ENCODE data around the gene KCNA3.
A peak's percentile ranks its signal among the peaks of the same experiment; 100 is the strongest.

The KCNA3 gene

DNA sequence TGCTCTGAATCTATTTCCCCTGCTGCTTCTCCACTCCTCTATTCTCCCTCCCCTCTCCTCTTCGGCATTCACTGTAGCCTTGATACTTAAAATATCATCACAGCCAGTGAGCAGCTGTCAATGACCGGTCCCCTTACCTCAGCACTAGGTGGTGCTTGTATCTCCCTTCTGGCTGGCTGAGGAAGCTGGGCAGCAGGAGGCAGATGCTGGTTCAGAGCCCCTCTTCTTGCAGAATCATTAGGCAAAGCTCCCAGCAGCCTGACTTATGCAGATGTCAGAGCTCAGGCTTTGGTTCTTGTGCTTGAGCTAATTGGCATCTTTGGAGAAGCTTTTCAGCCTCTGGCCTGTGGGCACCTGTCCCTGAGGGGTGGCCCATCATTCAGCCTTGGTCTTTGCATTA is 36.7 kb downstream of the KCNA3 start:
- peak; percentile 57 for DNase-seq

DNA sequence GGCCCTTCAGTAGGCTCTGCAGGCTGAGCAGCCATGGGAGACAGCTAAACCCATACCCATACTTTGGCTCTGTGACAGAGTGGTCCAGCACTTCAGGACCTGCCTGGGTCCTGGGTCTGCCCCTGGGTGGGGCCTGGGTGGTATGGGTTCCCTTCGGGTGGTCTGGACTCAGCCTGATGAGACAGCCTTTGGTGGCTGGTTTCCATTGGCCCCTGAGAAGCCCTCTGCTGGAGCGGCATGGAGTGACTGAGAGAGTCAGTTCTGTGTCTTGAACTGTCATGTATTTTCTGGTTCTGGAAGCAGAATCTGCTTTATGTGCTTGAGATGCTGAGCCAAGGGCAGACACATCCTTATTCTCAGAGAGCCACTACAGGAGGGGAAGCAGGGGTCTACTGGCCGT is 37.3 kb downstream of the KCNA3 start:
- no peak for DNase-seq

DNA sequence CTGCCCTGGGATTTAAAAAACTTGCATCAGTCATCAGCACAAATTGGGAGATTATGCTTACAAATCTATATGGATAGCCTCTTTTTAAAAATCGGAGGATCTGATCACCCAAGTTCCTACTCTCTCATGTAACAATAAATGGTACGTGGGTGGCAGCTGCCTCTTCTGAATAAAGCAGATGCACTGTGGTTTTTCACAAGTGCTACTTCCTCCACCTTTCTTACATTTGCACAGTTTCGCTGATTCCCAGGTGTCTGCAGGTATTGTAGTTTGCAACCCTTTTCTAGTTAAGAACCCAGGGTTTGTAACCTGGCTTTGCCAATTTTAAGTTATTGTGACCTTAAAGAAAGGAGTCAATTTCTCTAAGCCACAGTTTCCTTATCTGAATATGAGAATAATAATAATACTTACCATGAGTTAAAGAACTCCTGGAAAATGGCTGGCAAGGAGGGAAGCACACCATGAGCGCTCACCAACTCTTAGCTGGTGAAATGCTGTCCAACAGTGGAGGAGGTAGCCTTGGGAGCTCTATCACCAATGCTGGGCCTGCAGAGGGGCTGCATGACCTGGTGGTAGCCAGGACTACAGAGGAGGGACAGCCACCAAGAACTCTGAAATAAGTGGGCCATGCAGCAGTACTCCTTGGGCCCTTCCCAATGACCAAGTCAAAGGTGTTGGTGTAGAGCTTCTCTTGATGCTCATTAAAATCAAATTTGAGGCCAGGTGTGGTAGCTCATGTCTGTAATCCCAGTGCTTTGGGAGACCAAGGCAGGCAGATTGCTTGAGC is 38.4 kb downstream of the KCNA3 start:
- DNase-seq, result no peak

DNA sequence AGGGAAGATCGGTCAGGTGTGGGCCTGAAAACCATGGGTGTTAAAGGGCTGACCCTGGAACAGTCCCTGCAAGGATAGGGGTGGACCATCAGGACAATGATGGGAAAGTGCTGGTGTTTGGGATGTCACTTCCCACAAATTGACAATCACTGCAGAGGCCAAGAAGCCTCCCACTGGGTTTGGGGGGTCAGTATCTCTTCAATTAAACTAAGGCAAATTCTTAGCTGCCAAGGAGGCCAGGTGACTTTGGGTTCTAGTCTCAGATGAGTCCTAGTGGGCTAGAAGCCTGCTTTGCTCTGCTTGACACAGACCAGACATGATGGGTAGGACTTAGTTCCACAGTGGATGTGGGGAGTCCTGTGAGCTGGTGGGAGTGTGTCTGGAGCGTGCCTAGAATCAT is 39.3 kb downstream of the KCNA3 start:
- no peak for DNase-seq

DNA sequence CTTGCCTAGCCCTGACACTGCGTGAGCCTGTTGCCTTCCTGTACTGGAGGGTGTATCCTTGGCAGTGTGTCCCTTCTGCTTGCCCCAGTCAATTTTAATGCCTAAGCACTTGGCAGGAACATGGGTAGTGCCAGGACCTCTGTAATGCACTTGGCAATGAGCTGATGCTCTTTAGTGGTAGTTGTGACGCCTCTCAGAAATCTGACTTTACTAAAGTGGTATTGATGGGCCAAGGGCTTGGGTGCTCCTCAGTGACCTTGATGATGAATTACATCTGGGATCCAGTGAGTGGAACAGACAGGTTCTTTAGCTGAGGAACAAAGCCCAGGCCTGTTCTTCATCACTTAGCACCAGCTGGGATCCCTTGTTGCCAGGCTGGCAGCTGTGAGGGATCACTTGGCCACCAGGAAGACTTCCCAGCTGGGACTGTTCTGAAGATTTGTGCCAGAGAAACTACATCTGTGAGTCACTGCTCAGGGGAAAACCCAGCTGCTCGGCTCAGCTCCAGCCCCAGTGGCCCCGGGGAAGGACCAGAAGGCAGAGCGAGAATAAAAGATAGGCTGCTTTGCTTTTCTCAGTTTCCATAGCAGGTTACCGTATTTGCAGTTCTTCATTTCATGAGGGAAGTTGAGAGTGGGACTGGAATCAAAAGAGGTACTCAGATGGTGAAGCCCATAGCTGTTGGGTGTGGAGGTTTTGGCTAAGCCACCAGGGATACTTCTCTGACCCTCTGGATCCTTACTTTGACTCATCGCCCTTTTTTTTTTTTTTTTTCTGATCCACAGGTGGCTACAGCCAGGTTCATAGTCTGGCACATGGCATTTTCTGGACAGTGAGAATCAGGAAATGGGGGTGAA is 40.1 kb downstream of the KCNA3 start:
- peak; percentile 12 for DNase-seq

DNA sequence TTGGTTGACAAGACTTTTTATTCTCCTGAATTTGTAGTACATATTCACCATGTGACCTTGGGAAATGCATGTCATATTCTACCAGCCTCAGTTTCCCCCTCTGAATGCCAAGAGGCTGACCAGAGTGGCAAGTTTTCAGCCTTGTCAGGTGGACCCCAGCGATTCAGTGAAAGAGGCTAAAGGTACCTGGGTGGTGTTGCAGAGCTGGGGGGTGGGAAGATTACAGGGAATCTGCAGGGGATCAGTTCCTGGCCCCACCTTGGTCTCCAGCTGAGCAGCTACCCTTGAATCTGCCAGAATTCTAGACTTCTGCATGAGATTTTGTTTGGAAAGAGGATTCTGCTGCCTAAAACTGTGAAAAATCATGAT is 40.7 kb downstream of the KCNA3 start:
- no peak for DNase-seq

DNA sequence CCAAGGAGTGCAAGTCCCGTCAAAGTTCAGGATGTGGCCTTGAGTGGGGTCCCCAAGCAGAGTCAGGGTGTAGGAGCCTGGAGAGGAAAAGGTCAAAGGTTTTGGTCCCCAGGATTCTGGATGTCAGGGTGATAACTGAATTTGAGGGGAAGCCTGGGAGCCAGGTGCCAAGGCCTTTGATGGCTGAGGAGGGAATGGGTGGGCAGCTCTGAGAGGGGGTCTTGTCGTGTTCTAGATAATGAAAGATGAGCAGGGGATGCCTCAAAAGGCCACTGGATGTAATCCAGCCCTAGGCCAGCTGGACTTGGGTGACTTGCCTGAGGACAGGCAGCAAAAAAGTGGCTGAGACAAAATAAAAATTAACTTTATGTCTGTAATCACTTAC is 41.1 kb downstream of the KCNA3 start:
- no peak for DNase-seq

DNA sequence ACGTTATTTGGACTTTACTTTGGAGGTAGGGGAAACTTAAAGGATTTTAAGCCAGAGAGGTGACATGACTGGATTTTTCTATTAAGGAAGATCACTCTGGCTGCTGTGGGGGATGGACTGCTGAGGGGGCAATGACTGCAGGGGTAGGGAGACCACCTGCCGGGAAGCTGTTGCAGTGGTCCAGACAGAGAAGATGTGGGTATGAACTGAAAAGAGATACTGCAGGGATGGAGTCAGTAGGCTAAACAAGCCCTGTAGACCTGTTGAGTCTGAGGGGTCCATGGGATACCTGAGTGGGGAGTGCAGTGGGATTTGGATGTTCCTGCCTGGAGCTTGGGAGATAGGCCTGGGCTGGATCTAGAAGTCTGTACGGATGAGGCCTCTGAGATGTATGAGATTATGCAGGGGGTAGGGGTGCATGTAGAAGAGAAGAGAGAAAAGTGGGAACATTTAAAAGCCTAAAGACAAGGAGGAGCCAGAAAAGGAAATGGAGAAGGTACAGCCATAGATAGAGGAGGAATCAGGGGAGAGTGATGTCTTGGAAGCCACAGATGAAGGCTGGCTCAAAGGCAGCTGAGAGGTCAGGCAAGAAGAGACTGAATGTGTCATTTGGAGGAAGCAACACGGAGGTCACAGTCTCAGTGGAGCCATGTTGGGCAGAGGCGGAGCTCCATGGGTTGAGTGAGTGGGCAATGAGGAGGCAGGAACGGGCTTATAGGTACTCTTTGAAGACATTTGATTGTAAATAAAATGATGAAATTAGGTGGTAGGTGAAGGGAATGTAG is 42.7 kb downstream of the KCNA3 start:
- no peak for DNase-seq

DNA sequence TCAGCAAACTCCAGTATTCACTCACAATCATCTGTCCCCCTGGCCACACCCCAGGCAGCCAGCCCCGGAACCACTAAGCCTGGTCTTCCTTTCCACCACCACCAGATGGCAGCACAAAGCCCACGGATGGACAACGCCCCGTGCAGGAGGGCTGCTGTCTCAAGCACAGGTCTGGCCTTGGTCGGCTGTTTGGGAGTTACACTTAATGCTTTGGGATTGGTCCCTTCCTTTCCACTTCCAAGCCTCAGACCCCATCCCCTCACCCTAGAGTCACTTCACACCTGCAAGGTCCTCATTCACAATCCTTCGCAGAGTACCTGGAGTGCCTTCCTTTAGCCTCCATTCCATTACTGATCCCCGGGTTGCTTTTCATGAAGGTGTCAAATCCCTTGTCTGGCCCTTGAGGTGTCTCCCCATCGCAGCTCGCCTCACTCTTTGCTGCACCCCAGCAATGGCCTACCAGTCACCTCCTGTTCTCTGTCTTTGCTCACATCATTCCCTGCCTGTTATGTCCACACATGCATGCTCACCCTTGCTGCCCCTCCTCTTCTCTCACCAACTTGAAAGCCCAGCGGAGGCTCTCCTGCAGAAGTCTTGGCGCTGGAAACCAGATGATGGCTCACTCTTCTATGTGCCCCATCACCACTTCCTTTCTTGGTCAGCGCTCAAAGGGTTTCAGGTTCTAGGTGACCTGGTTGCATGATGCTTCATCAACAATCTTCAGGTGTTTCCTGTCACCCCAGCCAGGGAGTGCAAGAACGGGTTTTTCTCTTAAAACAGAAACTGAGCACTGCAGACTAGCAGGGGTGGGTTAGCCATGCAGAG is 43.7 kb downstream of the KCNA3 start:
- DNase-seq, result peak; percentile 84

DNA sequence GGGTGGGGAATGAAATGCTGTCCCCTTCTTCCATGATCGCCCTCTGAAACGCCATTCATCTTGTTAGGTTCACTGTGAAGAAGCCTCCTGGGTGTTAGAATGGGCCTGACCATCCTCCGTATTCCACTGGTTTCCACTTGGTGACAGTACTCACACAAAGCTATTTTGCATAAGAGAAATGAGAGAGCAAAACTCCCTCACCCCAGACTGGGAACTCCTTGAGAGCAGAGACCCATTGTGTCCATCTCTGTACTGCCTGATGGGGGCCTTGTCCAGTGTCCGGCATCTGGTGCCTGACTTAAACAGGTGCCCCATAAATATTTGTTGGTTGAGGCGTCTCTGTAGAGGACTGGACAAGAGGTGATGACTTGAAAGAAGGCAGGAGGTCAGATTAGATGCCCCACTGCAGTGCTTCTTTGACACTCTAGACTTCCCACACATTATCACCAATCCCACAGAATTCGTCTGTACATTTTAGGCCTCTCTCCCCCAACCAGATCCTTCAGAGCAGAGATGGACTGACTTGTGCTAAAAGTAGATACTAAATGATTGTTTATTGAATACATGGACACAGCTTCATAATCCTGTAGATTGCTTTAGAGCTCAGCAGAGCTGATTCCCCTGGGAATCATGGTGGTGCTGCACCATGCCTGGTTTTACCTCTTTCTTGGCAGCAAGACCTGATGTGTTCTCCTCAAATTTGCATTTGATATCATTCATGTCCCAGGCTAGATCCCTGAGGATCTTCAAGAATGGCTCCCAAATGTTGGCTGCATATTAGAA is 46.2 kb downstream of the KCNA3 start:
- peak; percentile 17 for DNase-seq

DNA sequence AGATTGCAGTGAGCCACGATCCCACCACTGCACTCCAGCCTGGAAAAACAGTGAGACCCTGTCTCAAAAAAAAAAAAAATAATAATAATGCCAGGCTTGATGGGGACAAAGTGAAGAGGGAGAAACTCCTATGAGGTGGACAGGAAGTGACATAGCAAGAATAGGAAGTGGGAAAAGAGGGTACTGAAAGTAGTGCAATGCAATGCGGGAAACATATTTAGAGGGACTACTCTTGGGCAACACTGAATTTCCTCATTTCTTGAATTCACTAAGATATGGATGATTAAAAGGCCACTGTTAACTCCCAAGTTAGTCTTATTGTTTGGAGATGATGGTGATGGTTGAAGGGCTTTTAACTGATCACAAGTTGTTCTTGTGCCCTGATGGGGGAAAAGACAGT is 47.0 kb downstream of the KCNA3 start:
- DNase-seq, result no peak

DNA sequence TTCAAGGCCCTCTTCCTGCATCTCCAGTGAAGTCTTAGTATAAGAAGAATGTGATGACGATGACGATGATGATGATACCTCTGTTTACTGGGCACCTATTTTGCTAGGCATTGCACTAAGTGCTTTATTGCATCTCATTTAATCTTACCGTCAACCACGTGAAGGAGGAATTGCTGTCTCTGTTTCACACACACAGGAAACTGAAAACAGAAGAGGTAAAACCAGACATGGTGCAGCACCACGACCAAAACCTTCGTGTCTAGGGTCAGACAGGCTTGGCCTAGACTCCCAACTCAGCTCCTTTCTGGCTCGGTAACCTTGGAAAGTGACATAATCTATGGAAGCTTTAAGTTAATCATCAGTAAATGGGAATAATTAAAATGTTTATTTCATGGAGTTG is 47.9 kb downstream of the KCNA3 start:
- DNase-seq, result no peak

Measured in NCI-H82 (cell line).